Inflammatory macrophage treated with lipopolysaccharide for 4 hours (primary cell): Measurements from ENCODE around the gene NCOA7.
"Not testable (repeated sequence)": the region's sequence is repeated elsewhere in the genome, so short reads cannot be mapped to it uniquely, and the experiment has no call there.

Source experiments
- DNase-seq: peaks from one replicate; pipeline ENCODE4 v3.0.0-alpha.2; 2020

The NCOA7 gene

DNA sequence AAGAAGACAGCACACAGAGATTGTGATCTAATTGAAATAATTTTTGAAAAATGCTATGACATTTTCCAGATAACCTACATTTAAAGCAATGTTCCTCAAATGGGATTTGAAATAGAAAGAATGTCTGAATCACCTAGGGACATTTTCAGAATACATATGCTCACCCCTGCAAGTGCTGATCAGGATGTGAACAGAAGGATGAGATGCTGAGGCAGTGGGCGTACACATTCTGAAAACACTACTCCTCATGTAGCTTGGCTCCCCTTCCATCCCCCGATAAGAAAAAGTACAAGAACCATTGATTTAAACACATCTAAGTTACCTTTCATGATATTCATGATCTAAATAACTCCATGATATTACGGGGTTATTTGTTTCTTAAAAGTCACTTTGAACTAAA is 136.0 kb downstream of the NCOA7 start:
- DNase-seq: no peak

DNA sequence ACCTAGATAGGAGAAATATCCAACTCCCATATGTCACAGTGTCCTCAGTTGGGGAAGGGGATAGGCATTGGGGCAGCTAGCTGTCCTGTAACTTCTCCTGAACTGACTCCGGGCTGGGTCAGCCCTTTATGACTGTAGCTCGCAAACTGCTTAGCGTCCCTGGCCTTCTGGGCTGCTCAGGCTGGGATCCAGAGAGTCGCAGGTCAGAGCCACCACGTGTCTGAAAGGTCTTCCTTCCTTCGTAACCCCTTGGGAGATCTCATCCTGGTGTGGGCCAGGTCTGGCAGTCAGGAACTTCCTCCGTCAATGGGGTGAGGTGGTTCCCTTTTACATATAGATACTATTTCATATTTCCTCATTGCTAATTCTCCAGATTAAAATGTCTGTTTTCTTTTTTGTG is 137.0 kb downstream of the NCOA7 start:
- no peak for DNase-seq

DNA sequence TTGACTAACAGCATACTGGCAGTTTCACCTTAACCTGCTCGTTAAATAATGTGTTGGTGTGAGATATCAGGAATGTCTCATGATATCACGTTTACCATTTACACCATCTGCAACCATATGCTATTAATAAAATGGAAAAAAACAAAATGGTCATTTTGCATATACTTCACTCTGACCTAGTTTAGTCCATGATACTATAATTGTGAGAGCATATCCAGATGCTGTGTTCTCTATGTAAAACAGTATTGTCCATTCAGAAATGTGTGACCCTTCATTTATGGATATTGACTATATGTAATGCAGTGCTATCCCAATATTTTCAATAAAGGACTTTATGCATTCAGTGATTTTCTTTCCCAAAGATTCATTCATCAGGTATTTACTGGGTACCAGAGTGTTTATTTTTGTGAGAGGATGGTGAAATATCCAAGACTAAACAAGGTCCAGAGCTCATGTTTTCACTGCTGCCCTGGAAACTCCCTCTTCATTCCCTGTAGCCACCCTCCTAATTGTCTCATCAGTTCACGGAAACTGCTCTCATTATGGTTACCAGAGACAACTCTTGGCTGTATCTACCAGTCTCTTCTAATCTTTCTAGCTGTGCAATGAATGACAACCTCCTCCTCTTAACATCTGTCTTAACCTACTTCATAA is 140.1 kb downstream of the NCOA7 start:
- DNase-seq: no peak

GRCh38 chr6:125931733-125932450 is 141.1 kb downstream of the NCOA7 start:
- no peak for DNase-seq

DNA sequence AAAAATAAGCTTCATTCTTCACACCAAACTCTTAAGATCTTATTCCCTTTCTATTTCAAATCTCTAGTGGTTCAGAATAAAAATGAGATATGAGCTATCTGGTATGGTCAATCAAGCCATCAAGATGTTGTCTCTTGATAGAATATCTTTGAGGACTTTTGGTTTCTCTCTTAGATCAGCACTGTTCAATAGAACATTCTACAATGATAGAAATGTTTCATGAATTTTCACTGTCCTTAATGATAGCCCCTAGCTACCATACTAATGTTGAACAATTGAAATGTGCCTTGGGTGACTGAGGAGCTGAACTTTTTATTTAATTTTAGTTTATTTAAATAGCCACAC is 141.7 kb downstream of the NCOA7 start:
- no peak for DNase-seq

DNA sequence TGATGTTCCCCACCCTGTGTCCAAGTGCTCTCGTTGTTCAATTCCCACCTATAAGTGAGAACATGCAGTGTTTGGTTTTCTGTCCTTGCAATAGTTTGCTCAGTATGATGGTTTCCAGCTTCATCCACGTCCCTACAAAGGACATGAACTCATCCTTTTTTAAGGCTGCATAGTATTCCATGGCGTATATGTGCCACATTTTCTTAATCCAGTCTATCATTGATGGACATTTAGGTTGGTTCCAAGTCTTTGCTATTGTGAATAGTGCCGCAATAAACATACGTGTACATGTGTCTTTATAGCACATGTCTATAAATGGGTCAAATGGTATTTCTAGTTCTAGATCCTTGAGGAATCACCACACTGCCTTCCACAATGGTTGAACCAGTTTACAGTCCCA is 144.8 kb downstream of the NCOA7 start:
- not testable (repeated sequence) for DNase-seq

GRCh38 chr6:125939026-125939425 is 148.3 kb downstream of the NCOA7 start:
- DNase-seq: no peak

- DNase-seq: no peak
These were observed 149.0 kb downstream of the NCOA7 start for GRCh38 chr6:125939791-125940190.

DNA sequence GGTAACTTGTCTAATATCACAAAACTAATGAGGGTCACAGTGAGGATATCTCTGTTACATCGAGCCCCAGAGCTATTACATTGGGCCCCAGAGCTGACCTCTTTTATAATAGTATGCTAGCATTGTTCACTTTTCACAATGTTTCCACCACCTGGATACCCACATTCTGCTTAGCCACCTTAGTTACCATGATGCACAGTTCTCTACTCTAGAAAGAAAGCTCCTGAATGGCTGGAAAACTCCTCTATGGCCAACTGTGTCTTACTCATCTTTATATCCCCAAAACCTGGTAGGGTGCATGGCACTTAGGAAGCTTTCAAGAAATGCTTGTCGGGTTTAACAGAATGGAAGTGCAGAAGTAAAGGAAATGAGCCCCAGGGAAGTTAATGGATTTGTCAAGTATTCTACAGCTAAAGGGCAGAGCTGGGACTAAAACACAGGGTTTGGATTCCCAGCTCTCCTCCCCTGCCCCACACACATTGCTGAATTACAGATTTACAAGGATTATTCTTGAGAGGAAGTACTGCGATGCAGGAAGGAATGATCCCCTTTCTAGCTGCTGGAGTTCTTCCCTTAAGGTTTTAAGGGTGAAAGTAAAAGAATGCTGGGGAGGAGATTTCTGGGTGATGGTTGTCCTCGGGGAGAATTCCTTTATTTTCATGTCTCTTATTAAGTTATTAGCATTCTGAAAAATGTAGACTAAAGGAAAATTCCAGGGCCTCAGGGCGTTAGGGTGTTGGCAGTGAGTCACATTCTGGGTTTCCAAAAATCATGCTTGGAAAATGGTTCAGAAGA is 149.7 kb downstream of the NCOA7 start:
- DNase-seq: no peak

GRCh38 chr6:125942672-125943527 is 152.1 kb downstream of the NCOA7 start:
- DNase-seq: no peak

DNA sequence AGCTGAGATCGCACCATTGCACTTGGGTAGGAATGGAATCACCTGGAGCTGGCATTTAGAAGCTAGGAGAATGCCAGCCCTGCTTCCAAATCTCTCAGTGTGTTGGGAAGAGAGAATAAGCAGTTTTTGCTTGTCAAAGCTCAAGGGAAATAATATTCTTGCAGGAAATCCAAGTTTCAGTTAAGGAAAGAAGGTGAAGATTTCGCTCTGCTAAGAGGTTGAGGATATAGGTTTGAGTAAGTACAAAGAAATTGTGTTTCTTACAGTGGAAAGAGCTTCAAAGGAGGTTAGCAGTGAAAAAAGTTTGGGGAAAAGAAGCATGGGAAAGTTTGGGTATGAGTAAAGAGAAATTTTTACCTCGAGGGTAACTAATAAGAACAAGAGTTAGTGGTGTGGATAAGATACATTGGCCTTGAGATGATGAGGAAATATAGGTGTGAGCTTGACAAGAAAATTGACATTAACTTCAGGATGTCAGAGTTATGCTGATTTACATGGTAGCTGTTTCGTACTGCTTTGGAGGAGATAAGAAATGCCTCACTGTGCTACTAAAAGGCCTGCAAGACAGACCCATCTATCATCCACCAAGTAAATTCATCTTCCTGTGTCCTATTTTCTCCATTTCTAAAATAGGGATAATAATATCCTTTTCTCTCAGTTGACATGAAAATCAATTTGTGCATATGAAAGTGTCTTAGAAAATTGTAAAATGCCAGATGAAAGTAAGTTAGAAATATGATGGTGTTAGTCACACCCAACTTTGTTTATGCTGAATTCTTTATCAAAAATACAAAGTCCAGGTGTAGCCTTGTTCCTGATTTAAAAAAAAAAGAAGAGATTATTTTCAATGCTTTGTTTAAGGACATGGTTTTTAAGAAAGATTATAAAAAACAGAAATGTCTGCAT is 153.0 kb downstream of the NCOA7 start:
- DNase-seq: no peak

GRCh38 chr6:125944434-125944816 is 153.7 kb downstream of the NCOA7 start:
- DNase-seq: peak; percentile 87

DNA sequence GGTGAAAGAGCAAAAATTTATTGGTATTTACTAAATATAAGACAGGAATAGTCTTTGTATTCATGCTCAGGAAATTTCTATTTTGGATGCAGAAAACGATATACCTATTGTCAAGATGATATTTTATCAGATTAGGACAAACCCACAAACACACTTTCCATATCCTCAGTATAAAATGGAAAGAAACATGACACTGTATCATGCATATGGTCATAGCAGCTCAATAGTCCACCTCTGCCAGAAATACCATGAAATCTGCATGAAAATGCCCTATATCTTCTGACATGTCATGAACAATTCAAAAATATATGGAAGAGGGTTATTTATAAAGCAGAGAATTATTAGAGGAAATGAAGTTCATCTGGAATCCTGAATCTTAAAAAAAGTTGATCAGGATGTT is 154.1 kb downstream of the NCOA7 start:
- DNase-seq: no peak

- DNase-seq: peak; percentile 24
These were observed 154.8 kb downstream of the NCOA7 start for GRCh38 chr6:125945378-125946141.

DNA sequence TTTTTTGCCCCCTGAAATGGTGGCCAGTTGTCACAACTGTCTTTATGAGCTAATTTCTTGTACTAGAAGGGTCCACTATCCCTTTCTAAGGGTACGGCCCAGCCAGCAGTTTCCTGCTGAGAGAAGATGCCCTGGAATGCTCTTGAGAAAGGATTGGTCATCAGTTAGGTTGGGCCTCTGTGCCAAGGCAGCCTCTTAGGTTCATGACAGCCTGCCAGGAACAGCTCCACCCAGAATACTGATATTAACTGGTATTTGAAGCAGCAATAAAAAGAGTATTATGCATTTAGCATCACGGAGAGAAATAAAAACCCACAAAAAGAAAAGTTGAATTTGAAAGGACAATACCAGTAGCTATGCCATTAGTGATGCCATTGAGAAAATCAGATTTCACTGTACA is 156.9 kb downstream of the NCOA7 start:
- no peak for DNase-seq

DNA sequence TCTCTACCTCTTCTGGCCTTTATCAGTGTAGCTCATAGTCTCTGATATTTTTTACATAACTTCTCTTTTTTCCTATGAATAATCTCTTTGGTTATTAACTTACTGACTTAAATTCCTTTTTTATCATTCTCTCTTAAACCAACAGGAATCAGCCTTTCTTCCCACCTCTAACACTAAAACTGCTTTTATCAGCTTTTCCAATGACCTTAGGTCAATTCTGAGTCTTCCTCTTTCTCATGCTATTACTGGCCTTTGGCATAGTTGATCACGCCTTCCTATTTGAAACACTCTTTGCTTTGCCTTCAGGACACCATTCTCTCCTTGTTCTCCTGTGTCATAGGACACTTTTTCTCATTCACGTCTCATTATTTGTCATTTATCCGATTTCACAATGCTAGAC is 157.7 kb downstream of the NCOA7 start:
- peak; percentile 52 for DNase-seq

DNA sequence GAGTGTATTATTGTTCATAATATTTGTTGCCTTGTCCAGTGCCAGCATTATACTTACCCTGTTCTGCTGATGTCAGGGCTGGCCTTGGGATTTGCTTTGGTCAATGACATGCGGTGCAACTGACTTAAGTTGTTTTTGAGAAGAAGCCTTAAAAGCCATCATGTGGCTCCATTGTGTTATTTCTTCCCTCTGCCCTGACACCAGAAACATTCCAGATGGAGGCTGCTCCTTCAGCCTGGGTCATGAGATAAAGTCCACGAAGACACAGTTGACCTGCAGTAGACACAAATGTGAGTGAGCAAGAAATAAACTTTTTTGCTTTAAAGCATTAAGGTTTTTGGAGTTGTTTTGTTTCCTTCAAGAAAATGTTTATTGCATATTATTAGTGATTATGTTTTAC is 158.3 kb downstream of the NCOA7 start:
- DNase-seq: no peak

DNA sequence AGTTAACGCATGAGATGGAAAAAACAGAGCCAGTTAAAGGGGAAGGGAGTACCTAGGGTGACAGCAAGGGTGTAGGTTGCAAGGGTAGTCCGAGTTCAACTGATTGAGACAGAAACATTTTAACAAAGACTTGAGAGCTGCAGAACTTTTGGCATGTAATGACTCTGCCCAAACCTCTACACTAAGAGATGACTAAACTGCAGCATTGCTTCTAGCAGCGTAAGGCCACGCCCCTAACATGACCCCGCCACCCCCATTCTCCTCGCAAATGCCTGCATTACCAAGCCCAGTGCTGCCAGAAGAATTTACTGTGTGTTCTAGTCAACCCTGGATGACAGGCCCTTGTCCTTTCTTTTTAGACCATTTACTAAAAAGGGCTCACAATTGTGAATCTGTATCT is 159.5 kb downstream of the NCOA7 start:
- no peak for DNase-seq

DNA sequence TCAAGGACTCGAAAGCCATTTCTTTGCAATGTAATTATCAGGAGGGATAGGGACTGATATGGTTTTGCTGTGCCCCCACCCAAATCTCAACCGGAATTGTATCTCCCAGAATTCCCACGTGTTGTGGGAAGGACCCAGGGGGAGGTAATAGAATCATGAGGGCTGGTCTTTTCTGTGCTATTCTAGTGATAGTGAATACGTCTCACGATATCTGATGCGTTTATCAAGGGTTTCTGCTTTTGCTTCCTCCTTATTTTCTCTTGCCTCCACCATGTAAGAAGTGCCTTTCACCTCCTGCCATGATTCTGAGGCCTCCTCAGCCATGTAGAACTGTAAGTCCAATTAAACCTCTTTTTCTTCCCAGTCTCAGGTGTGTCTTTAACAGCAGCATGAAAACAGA is 160.0 kb downstream of the NCOA7 start:
- DNase-seq: not testable (repeated sequence)

GRCh38 chr6:125951323-125951722 is 160.6 kb downstream of the NCOA7 start:
- no peak for DNase-seq
